ENCODE results near the gene RUFY3. TPM values are rescaled to one million over a fixed set of nuclear protein-coding genes. Genes with fewer than 3 reads are reported as not detected.

Gene RUFY3
- total and polyA plus RNA-seq, 2 experiments from 2014 or later = 18.3 to 29.2 TPM

GRCh38 chr4:70688795-70689231 is 33.0 kb upstream of the RUFY3 start:
- Mint-ChIP-seq H3K27me3 (ENCODE audit: insufficient read depth, low read depth, poor library complexity) (peaks cover 18% of the 10 kb centered on the region), H3K4me3 (peak overlapping the region; percentile 99), H3K36me3 (ENCODE audit: low read depth) (peaks cover 31% of the 10 kb centered on the region), H3K4me1 (peaks cover 15% of the 10 kb centered on the region), H3K9me3 (no peaks in the 10 kb centered on the region; the same call in 2 of the 3 replicates), H3K27ac (peak overlapping the region; percentile 97)
- Histone ChIP-seq H3F3A (replicated peaks; ENCODE audit: low read depth) (0 out of 2 replicates have a peak, but pooled peaks cover 3% of the 10 kb centered on the region), H3K4me3 (peak overlapping the region; percentile 92), H3K79me2 (replicated peaks; ENCODE audit: insufficient read depth) (peaks cover 39% of the 10 kb centered on the region), H3K27me3 (ENCODE audit: insufficient read depth) (no peaks in the 10 kb centered on the region), H3K4me1 (ENCODE audit: insufficient read depth) (peaks cover 13% of the 10 kb centered on the region; the same call in 1 of the 2 replicates), H4K20me1 (replicated peaks; ENCODE audit: insufficient read depth) (peaks cover 31% of the 10 kb centered on the region), H3K9me2 (ENCODE audit: insufficient read depth) (no peaks in the 10 kb centered on the region), H3K4me2 (peak overlapping the region; percentile 87), H2AFZ (peak overlapping the region; percentile 60; the same call in 1 of the 2 replicates), H3K36me3 (ENCODE audit: insufficient read depth) (no peaks in the 10 kb centered on the region), H3K27ac (ENCODE audit: low read depth) (peak overlapping the region; percentile 95)
- TF ChIP-seq POLR2AphosphoS5 (IDR thresholded peaks at IDR 0.05; ENCODE audit: low read depth) = no peak
- TF ChIP-seq ETS1 (IDR thresholded peaks at IDR 0.05) = no peak
- no peak for TF ChIP-seq ZNF331 (CRISPR knock-in tag; IDR thresholded peaks at IDR 0.05; ENCODE audit: low read depth)
- TF ChIP-seq ZNF462 (CRISPR knock-in tag; IDR thresholded peaks at IDR 0.05) = no peak
- no peak for TF ChIP-seq EZH2 (IDR thresholded peaks at IDR 0.05; ENCODE audit: low read depth, unreplicated experiment)
- TF ChIP-seq EZH2phosphoT487 (IDR thresholded peaks at IDR 0.05; ENCODE audit: unreplicated experiment) = no peak
- TF ChIP-seq NANOG (IDR thresholded peaks at IDR 0.05; ENCODE audit: borderline replicate concordance) = no peak
- TF ChIP-seq JUNB (IDR thresholded peaks at IDR 0.05; ENCODE audit: unreplicated experiment) = no peak
- no peak for TF ChIP-seq REST (IDR thresholded peaks at IDR 0.05; ENCODE audit: unreplicated experiment)
- no peak for TF ChIP-seq CTCF (conservative IDR thresholded peaks at IDR 0.05; ENCODE audit: low read depth in 2 of 2)
- TF ChIP-seq ZNF114 (CRISPR knock-in tag; IDR thresholded peaks at IDR 0.05) = no peak
- no peak for TF ChIP-seq CREB1 (CRISPR knock-in tag; IDR thresholded peaks at IDR 0.05; ENCODE audit: low read depth)
- no peak for TF ChIP-seq STAT1 (IDR thresholded peaks at IDR 0.05; ENCODE audit: unreplicated experiment)
- peak; percentile 12 for ATAC-seq
- DNase-seq (ENCODE audit: low spot score) = peak; percentile 25

All from GM23338 (cell line).